HepG2 (cell line): ENCODE results near the gene PNN. TPM values are rescaled to one million over a fixed set of nuclear protein-coding genes. Genes with fewer than 3 reads are reported as not detected.

Experiments used
- AHDC1 ChIP-seq: sonication (generic); formaldehyde crosslinking; IDR thresholded peaks from 2 replicates; pipeline ENCODE4 v1.5.1; 2020; ENCODE audit warnings: mild to moderate bottlenecking, missing genetic modification reagents, borderline replicate concordance
- ATF7-NPFF ChIP-seq: sonication (generic); formaldehyde crosslinking; IDR thresholded peaks from 2 replicates; pipeline ENCODE4 v1.8.1; 2023; ENCODE audit warnings: mild to moderate bottlenecking, low read depth, missing genetic modification reagents, moderate library complexity
- HNRNPH1 ChIP-seq: fragments of 200-400 bp; formaldehyde crosslinking; optimal IDR thresholded peaks from 2 replicates; pipeline ENCODE3; 2017; ENCODE audit warnings: mild to moderate bottlenecking, low read depth, low read length
- HOXA5 ChIP-seq: sonication (generic); formaldehyde crosslinking; IDR thresholded peaks from 2 replicates; pipeline ENCODE4 v1.4.0; 2020; ENCODE audit warnings: missing genetic modification reagents
- KLF13 ChIP-seq: sonication (generic); formaldehyde crosslinking; IDR thresholded peaks from 2 replicates; pipeline ENCODE4 v1.4.0; 2020; ENCODE audit warnings: mild to moderate bottlenecking, missing genetic modification reagents
- MAFK ChIP-seq, 2 experiments: IDR thresholded peaks in 1 of 2; conservative IDR thresholded peaks in 1 of 2; 2 replicates each; pipeline ENCODE4 v1.6.1; 2011; ENCODE audit warnings: improper control_type of control experiment in 2 of 2, low read length in 2 of 2
- MXD1 ChIP-seq: sonication (generic); formaldehyde crosslinking; IDR thresholded peaks from 2 replicates; pipeline ENCODE4 v1.4.0; 2020; ENCODE audit warnings: mild to moderate bottlenecking, missing genetic modification reagents
- NCOA5 ChIP-seq: sonication (generic); formaldehyde crosslinking; IDR thresholded peaks from 2 replicates; pipeline ENCODE4 v1.4.0; 2020; ENCODE audit warnings: missing genetic modification reagents
- NR1H2 ChIP-seq: sonication (generic); formaldehyde crosslinking; IDR thresholded peaks from 2 replicates; pipeline ENCODE4 v1.8.1; 2022; ENCODE audit warnings: low read depth, missing genetic modification reagents, borderline replicate concordance
- NRL ChIP-seq: sonication (generic); formaldehyde crosslinking; IDR thresholded peaks from 2 replicates; pipeline ENCODE4 v1.5.0; 2020; ENCODE audit warnings: missing genetic modification reagents, mild to moderate bottlenecking, moderate library complexity, borderline replicate concordance
- POLR2A ChIP-seq, 2 experiments: IDR thresholded peaks; 2 replicates each; pipeline ENCODE4 v1.6.1; 2011; ENCODE audit warnings: low read depth in 2 of 2, low read length in 2 of 2, mild to moderate bottlenecking in 1 of 2, moderate library complexity in 1 of 2; ENCODE audit not compliant: insufficient read depth in 1 of 2
- POLR2G ChIP-seq: fragments of 200-400 bp; formaldehyde crosslinking; IDR thresholded peaks from 2 replicates; pipeline ENCODE4 v1.6.1; 2018; ENCODE audit warnings: mild to moderate bottlenecking, low read depth, low read length, moderate library complexity
- RARA ChIP-seq: IDR thresholded peaks from 2 replicates; pipeline ENCODE4 v1.6.1; 2016; ENCODE audit warnings: missing genetic modification reagents, missing compliant biosample characterization
- THYN1 ChIP-seq: sonication (generic); formaldehyde crosslinking; IDR thresholded peaks from 2 replicates; pipeline ENCODE4 v1.8.1; 2023; ENCODE audit warnings: low read depth, mild to moderate bottlenecking, moderate library complexity, missing genetic modification reagents, borderline replicate concordance
- ZHX1 ChIP-seq: sonication (generic); formaldehyde crosslinking; IDR thresholded peaks from 2 replicates; pipeline ENCODE4 v1.8.1; 2022; ENCODE audit warnings: low read depth, mild to moderate bottlenecking, missing genetic modification reagents
- ZNF550 ChIP-seq: sonication (generic); formaldehyde crosslinking; IDR thresholded peaks from 2 replicates; pipeline ENCODE4 v1.4.0; 2020; ENCODE audit warnings: mild to moderate bottlenecking, missing genetic modification reagents, borderline replicate concordance
- polyA plus RNA-seq, 8 experiments: library from polyadenylated mRNA; depleted of rRNA in 3 of 8; stranded (reverse) in 7 of 8; unstranded in 1 of 8; fragments of >200 nt; fragmentation: Illumina TruSeq in 4 of 8; extraction: Trizol in 4 of 8; gene quantifications; 2 replicates each; pipeline versions ENCODE4 v1.2.1 to v1.2.3, GENCODE V29; 2011 to 2016; ENCODE audit warnings: low read depth in 4 of 8, missing spikeins in 1 of 8, mixed read lengths in 1 of 8; ENCODE audit not compliant: insufficient read depth in 1 of 8
- total RNA-seq, 5 experiments: library from RNA; depleted of rRNA; stranded (reverse); fragments of >200 nt; fragmentation: Illumina TruSeq; extraction: Trizol; gene quantifications; 2 replicates each; pipeline ENCODE4 v1.2.3, GENCODE V29; 2016; ENCODE audit warnings: low read depth in 1 of 5
- TF ChIP-seq, protein P1 (sequence below): sonication (generic); formaldehyde crosslinking; IDR thresholded peaks from 2 replicates; pipeline ENCODE4 v1.5.0; 2020; ENCODE audit warnings: mild to moderate bottlenecking, missing genetic modification reagents, borderline replicate concordance

PNN gene
- total and polyA plus RNA-seq, 2 of the 13 experiments (the other 11 are each of a cell fraction or from before 2014, with no cell fraction given): 58.0 to 214 TPM

- TF ChIP-seq ZHX1 (CRISPR knock-in tag): 0 out of 2 replicates have a peak, but pooled peaks have one; percentile 50
- TF ChIP-seq THYN1 (CRISPR knock-in tag): no peak
- no peak for TF ChIP-seq NCOA5 (CRISPR knock-in tag)
- TF ChIP-seq POLR2G: no peak
- TF ChIP-seq HNRNPH1: no peak
- TF ChIP-seq RARA (CRISPR knock-in tag): peak; percentile 26; the same call in 1 of the 2 replicates
- TF ChIP-seq ATF7-NPFF (CRISPR knock-in tag): no peak
- TF ChIP-seq, protein P1, sequence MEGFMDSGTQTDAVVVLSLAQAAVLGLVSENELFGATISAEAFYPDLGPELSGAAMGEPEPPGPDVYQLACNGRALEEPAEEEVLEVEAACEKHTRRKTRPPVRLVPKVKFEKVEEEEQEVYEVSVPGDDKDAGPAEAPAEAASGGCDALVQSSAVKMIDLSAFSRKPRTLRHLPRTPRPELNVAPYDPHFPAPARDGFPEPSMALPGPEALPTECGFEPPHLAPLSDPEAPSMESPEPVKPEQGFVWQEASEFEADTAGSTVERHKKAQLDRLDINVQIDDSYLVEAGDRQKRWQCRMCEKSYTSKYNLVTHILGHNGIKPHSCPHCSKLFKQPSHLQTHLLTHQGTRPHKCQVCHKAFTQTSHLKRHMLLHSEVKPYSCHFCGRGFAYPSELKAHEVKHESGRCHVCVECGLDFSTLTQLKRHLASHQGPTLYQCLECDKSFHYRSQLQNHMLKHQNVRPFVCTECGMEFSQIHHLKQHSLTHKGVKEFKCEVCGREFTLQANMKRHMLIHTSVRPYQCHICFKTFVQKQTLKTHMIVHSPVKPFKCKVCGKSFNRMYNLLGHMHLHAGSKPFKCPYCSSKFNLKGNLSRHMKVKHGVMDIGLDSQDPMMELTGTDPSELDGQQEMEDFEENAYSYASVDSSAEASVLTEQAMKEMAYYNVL (CRISPR knock-in tag): peak; percentile 23; the same call in 1 of the 2 replicates
- TF ChIP-seq NRL (CRISPR knock-in tag): peak; percentile 51
- TF ChIP-seq POLR2A (IDR thresholded peaks at IDR 0.05; ENCODE audit: insufficient read depth in 1 of 2, low read depth in 2 of 2, low read length in 2 of 2): no peak
- no peak for TF ChIP-seq NR1H2 (CRISPR knock-in tag)
- peak; percentile 9; the same call in 1 of the 2 replicates for TF ChIP-seq MXD1 (CRISPR knock-in tag)
- TF ChIP-seq ZNF550 (CRISPR knock-in tag): no peak
- peak; percentile 14 to 36; a peak in 1 of 4 replicates for TF ChIP-seq MAFK (conservative IDR thresholded peaks at IDR 0.05 in 1 of 2, IDR thresholded peaks at IDR 0.05 in 1 of 2; ENCODE audit: low read length in 2 of 2)
- TF ChIP-seq HOXA5 (CRISPR knock-in tag): no peak
- TF ChIP-seq AHDC1: no peak
- no peak for TF ChIP-seq KLF13 (CRISPR knock-in tag)
Observed at GRCh38 chr14:39203659-39204606, 28.9 kb downstream of the PNN start (continued).
